CD1c-positive myeloid dendritic cell (primary cell): ENCODE data around the gene BRD1.

Experiments used
- DNase-seq: peaks from one replicate; pipeline ENCODE4 v3.0.0-alpha.2; 2016; ENCODE audit errors: extremely low spot score

The BRD1 gene

DNA sequence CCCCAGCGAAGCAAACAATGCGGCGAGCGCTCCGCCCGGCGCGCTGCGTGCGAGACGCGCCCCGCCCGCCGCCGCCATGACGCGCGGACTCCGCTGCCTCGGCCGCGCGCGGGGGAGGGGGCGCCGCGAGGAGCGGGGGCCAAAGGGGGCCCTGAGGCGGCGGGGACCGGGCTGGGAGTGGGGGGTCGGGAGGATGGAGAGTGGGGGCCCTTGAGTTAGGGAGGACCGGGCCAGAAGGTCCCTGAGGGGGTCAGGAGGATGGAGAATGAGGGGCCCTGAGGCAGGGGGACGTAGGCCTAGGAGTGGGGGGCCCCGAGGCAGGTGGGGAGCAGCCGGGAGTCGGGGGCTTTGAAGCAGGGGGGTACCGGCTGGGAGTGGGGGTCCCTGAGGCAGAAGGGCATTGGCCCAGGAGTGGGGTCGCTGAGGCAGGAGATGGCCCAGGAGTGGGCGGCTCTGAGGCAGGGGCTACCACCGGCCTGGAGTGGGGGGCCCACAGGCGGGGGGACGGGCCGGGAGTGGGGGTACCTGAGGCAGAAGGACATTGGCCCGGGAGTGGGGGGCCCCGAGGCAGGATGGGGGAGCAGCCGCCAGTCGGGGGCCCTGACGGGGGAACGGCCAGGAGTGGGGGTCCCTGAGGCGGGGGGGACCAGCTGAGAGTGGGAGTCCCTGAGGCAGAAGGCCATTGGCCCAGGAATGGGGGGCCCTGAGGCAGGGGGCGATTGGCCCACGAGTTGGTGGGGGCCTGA lies at the start of gene BRD1:
Gene BRD1, minus strand, starts transcription at position 21 of the 746 bp plus-strand sequence. CDS start 3,556 bp downstream, outside the sequence.
- DNase-seq: peak; percentile 73

DNA sequence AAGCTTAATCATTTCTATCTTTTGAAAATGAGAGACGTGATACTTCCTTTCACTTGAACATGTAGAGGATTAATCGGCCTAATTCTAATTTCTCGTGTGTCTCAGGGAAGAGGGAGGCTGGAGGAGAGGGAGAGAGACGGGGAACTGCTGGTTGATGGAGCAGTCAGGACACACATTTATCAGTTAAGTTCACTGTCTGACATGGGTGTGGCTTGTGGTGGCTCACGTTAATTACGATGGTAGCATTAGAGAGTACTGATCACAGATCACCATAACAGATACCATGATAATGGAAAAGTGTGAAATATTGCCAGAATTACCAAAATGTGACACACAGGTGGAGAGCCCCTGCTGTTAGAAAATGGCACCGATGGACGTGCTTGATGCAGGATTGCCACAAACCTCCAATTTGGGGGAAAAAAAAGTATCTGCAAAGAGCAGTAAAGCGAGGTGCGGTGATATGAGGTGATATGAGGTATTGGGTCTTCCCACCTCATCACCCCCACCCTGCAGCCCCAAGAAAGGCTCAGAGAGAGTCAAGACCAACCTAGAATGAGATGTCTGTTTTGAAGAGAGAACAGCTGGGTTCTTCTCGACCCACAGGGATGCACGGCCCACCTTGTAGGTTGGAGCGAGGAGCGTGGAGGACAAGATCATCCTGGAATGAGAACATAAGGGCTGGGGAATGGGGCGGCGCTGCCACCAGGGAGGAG lies 45.7 kb upstream of the BRD1 start:
- DNase-seq: no peak

DNA sequence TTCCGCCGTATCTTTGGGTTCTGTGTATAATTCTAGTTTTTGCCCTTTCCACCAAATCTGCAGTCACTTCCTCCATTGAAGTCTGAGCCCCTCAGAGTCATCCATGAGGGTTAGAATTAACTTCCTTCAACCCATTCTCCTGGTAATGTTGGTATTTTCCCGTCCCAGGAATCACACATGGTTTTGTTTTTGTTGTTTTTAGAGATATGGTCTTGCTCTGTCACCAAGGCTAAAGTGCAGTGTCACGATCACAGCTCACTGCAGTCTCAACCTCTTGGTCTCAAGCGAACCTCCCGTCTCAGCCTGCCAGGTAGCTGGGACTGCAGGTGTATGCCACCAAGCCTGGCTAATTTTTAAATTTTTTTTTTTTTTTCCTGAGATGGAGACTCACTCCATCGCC lies 44.7 kb upstream of the BRD1 start:
- no peak for DNase-seq

DNA sequence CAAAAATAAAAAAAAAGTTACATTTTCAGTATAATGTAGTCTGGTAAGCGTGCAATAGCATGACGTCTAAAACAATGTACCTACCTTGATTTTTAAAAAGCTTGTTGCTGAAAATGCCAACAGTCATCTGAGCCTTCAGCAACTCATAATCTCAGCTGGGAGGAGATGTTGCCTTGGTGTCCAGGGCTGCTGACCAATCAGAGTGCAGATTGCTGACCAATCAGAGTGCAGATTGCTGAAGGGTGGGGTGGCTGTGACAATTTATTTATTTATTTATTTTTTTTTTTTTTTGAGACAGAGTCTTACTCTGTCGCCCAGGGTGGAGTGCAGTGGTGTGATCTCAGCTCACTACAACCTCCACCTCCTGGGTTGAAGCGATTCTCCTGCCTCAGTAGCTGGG lies 43.8 kb upstream of the BRD1 start:
- DNase-seq: no peak

DNA sequence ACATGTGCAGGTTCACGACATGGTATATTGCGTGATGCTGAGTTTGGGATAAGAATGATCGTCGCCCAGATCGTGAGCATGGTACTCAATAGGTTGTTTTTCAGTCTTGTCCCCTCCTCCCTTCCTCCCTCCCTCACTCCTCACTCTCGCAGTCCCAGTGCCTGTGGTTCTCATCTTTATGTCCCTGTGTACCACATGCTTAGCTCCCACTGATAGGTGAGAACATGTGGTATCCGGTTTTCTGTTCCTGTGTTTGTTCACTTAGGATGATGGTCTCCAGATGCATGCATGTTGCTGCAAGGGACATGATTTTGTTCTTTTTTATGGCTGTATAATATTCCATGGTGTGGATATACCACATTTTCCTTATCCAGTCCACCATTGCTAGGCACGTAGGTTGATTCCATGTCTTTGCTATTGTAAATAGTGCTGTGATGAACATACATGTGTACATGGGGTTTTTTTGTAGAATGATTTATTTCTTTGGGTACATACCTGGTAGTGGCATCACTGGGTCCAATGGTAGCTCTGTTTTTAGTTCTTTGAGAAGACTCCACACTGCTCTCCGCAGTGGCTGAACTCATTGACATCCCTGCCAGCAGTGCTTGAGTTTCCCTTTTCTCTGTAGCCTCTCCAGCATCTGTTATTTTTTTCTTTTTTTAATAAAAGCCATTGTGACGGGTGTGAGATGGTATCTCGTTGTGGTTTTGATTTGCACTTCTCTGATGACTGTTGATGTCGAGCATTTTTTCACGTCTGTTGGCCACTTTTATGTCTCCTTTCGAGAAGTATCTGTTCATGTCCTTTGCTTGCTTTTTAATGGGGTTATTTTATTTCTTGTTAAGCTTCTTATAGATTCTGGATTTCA lies 42.4 kb upstream of the BRD1 start:
- DNase-seq: peak; percentile 3

DNA sequence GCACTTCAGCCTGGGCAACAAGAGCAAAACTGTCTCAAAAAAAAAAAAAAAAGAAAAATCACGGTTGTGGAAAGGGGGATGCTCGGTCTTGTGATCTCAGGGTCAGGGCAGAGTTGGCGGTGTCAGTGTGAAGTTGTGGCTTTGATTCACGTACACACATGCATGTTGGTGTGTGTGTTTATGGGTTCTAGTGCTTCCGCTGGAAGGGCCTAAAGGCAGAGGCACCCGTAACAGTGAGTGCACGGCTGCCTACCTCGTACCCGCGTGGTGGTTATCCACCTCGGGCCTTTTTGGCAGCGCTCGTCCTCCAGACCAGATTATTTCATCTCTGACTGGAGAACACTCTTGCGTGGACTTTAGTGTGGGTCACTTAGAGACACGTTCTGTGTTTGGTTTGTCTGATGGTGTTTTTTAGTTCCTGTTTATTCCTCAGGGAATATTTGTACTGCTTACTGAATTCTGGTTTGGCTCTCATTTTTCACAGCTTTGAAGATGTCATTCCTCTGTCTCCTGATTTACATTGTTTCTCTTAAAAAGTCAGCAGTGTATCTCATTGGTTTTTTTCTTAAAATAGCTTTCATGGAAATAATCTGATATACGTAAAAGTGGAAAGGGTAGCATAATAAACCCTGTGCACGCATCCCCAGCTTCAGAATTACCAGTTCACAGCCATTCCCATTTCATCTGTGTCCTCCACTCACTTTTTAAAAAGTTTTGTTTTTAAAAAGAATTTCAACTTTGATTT lies 41.6 kb upstream of the BRD1 start:
- DNase-seq: no peak

DNA sequence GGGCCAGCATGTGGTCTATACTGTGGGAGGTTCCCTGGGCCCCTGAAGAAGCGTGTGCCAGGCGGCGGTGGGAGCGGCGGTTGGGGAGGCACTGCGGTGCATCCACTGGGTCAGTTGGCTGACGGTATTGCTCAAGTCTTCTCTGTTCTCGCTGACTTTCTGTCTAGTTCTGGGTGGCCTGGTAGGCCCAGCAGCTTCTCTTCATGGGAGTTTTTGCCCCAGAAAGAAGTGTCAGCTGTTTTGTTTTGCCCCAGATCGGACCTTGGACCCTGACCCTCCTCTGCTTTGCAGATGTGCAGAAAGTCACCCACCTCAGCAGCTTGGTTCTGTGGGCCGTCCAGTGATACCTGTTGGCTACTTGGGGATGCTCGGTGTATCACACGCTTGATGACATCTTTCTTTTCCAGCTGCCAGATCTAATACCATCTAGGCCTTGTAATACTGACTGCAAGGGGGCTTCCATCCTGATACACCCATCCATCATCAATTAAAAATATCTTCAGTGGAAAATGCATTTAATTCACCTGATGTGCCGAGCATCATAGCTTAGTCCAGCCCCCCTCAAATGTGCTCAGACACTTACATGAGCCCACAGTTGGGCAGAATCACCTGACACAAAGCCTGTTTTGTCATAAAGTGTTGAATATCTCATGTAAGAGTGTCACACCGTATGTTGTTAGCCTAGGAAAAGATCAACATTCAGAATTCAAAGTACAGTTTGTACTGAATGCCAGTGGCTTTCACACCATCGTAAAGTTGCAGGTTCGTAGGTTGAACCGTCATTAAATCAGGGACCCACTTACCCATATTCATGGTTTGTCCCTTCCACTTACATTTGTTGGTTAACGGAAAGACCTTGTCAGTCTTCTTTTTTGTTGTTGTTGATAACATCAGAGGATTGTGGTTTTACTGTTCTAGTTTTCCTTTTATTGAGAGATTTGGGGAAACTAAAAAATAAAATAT lies 39.9 kb upstream of the BRD1 start:
- DNase-seq: no peak

DNA sequence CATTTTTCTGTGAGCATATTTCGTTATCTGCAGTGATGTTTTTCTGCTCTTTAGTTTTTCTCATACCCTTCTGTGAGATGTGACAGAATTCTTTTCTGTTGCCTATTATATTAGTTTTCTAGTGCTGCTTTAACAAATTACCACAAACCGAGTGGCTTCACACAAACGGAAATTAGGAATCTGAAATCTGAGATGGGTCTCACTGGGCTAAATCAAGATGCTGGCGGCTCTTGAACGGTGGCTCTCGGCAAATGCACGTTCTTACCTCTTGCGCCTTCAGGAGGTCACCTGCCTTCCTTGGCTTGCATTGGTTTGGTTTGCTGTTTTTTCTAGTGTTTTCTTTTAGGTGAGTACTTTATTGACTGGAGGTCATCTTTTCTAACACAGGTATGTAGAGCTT lies 39.0 kb upstream of the BRD1 start:
- no peak for DNase-seq

DNA sequence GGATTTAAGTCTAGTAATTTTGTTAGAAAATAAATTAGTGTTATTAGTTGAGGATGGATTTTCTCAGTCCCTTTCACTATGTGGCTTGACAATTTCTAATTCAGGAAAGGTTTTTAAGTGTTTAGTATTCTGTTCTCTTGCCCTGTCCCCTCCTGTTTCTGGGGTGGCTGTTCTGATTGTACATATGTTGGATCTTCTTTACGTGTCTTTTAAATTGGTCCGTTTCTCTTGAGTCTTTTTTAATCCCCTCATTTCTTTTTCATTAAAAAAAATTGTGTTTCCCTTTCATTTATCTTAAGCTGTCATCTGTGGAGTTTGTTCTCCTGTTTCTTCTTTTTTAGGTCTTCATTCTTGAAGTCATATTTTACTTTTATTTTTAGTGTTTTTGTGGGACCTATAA lies 38.5 kb upstream of the BRD1 start:
- DNase-seq: no peak

DNA sequence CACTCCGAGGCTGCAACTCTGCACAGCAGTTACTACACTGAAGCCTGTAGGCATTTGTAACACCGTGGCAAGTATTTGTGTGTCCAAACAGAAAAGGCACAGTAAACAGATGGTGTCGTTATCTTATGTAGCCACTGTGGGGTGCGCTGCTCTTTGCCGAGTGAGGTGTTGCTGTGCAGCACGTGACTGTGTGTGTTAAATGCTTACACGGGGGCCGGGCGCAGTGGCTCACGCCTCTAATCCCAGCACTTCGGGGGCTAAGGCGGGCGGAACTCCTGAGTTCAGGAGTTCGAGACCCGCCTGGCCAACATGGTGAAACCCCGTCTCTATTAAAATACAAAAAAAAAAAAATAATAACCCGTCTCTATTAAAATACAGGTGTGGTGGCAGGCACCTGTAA lies 37.5 kb upstream of the BRD1 start:
- no peak for DNase-seq

DNA sequence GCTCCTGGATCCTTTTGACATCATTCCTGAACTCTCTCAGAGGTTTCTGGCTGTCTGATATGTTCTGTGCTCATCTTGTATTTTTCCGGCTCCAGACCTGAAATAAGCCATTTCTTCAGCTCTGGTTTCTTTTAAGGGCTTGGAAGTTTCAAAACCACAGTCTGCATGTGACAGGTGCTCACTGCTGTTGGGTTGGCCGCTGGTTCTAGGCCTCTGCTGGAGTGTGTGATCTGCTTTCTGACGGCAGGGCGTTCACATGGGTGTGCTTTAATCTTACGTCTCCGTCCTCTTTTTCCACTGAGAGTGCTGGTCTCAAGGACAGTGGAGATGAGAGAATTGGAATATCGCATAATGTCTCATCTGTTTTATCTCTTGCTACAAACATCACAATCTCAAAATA lies 36.3 kb upstream of the BRD1 start:
- no peak for DNase-seq

DNA sequence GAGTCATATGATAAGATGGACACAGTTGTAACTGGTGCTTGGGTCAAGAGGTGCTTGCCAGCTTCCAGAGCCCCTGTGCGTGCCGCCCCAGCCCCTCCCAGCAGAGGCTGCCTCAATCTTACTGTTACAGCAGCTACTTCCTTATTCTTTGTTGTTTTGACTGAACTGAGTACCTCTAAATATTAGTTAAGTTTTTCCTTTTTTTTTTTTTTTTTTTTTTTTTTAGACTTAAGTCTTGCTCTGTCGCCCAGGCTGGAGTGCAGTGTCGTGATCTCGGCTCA lies 34.8 kb upstream of the BRD1 start:
- DNase-seq: peak; percentile 47

DNA sequence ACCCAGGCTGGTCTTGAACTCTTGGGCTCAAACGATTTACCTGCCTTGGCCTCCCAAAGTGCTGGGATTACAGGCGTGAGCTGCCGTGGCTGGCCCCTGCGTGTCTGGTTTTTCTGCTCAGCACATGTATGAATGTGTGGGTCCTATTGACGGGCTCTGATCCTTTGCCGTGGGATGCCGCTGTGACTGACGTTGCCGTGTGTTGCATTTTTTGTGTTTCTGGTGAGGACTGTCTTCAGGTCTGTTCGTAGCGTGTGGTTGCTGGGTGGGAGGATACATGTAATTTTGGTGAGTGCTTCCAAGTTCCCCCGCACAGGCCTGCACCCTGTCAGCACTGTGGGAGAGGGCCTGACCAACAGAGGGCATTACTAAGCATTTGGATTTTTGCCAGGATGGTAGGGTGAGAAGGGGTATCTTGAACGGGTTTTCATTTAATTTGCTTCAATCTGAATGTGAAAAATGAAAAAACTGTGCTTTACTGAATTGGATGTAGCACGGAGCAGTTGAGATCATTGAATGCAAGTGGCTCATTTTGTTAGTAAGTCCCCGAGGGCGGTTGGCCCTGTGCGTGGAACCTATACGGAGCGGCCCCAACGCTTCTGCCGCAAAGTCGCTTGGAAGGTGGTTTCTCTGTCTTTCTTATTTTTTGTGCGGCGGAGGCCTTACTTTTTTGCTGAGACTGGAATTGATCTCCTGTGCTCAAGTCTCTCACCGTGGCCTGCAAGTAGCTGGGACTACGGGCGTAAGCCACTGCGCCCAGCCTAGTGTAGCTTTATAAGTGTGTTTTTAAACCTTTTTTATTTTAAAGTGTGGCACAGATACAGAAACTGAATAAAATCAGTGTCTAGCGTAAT lies 34.2 kb upstream of the BRD1 start:
- DNase-seq: peak; percentile 28

DNA sequence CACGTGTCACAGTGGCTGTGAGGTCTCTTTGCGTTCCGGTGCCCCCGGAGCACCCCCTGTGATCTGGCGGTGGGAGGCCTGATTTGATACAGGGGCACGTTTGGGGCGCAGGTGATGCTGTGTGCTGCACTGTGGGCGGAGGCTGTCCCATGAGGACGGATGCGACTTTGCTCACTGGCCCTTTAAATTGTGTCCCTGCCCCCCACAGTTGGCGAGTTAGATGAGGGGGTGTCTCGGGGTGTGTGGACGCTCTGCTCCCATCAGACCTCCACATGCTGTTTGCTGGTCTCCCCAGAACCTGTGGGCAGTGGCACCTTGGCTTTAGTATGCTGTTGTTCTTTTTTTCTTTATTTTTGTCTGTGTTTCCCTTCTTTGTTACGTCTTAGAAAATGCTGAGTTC lies 31.2 kb upstream of the BRD1 start:
- DNase-seq: no peak

DNA sequence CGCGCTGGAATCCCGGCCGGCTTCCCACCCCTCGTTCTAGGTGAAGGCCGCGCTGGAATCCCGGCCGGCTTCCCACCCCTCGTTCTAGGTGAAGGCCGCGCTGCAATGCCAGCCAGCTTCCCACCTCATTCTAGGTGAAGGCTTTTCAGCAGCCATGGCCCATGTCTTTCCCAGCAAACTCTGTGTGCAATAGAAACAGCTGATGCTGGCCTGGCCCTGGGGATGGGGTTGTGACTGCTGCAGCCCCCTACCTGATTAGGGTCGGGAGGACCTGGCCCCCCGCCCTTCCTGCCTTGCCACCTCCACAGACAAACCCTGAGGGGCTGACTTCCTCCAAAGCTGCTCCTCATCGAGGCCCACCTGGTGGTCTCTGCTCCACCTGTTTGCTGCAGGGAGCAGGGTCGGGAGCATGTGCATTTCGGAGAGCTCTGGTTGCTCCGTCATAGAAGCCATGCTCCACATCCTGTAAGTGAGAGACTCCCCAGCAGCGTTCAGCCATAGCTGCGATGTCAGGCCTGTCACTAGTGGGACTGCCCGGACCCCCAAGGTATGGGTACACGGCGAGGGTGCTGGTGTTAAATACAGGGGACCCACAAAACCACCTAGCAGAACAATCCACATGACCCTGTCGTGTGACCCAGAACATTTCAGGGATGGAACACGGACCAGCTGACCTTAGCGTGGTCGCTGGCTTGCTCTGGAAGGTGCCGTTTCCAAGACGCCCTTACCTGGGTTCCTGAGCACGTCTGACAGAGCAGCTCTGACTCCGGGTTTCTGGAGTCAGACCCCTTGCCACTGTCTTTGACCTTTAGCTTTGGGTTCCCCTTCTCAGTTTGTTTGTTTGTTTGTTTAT lies 29.3 kb upstream of the BRD1 start:
- DNase-seq: no peak

DNA sequence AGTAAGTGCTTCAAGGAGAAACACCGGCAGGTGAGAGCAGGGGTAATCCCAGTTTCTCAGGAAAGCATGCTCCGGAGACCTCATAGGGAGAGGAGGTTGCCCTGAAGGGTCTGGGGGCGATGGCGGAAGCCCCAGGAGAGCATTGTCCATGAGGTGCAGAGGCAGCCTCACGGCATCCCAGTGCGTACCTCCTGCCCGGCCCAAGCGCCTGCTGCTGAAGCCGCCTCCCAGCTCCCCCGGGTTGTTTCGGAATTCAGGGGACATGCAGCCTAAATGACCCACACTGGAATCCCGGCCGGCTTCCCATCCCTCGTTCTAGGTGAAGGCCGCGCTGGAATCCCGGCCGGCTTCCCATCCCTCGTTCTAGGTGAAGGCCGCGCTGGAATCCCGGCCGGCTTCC lies 28.7 kb upstream of the BRD1 start:
- DNase-seq: no peak

DNA sequence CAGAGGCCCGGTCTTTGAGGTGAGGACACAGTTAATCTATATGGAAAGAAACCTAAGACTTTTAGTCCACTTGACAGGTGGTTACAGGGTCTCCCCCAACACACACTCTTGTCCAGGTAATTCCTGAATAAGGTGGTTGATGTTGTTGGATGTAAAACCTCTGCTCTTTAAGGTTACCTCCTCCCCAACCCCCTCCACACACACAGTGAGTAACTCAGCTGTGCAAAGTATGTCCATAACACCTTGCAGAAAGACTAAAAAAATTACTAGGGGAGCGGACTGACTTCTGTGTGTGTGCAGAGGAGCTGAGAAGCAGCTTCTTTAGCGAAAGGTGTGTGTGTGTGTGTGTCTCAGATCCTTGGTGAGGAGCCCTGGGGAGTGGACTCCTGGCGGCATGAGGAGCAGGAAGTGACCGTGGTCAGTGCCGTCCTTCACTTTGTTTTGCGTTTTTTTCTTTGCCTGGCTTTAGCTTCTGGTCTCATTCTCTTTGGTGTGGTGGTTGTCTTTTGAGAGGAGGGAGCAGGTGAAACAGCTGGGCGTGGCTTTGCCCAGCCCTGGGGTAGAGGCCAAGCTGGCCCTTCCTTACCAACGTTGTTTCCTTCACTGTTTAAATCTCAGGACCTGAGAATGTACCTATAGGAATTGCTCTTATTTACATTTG lies 27.7 kb upstream of the BRD1 start:
- no peak for DNase-seq
